H9 (cell line): ENCODE results near the gene C6orf52. TPM values are rescaled to one million over a fixed set of nuclear protein-coding genes. Genes with fewer than 3 reads are reported as not detected.

Source experiments
- DNase-seq: peaks from one replicate; pipeline ENCODE4 v3.0.0-alpha.2; 2017
- H2AFZ ChIP-seq: one replicate; pipeline ENCODE4 v1.6.1; 2013; ENCODE audit warnings: mild to moderate bottlenecking, low read length, control low read depth, moderate library complexity
- H2AK5ac ChIP-seq: 2 replicates; pipeline ENCODE4 v1.6.1; 2013; ENCODE audit warnings: low read length, control low read depth, mixed read lengths; ENCODE audit not compliant: insufficient read length
- H2BK120ac ChIP-seq: one replicate; pipeline ENCODE4 v1.6.1; 2013; ENCODE audit warnings: low read depth, mild to moderate bottlenecking, low read length, control low read depth, inconsistent platforms; ENCODE audit not compliant: poor library complexity, severe bottlenecking
- H2BK12ac ChIP-seq: 2 replicates; pipeline ENCODE4 v1.6.1; 2013; ENCODE audit warnings: low read length, control low read depth, mixed read lengths, low read depth; ENCODE audit not compliant: insufficient read length
- H2BK15ac ChIP-seq: 2 replicates; pipeline ENCODE4 v1.6.1; 2013; ENCODE audit warnings: low read depth, low read length, control low read depth
- H2BK20ac ChIP-seq: one replicate; pipeline ENCODE4 v1.6.1; 2013; ENCODE audit warnings: low read depth, mild to moderate bottlenecking, low read length, control low read depth, inconsistent platforms; ENCODE audit not compliant: poor library complexity, severe bottlenecking
- H2BK5ac ChIP-seq: 2 replicates; pipeline ENCODE4 v1.6.1; 2013; ENCODE audit warnings: low read length, control low read depth, mixed read lengths; ENCODE audit not compliant: insufficient read length
- H3K14ac ChIP-seq: 2 replicates; pipeline ENCODE4 v1.6.1; 2013; ENCODE audit warnings: low read length, control low read depth; ENCODE audit not compliant: insufficient read depth
- H3K18ac ChIP-seq: 2 replicates; pipeline ENCODE4 v1.6.1; 2013; ENCODE audit warnings: low read depth, mild to moderate bottlenecking, mixed read lengths, low read length, control low read depth; ENCODE audit not compliant: insufficient read length
- H3K23ac ChIP-seq: 2 replicates; pipeline ENCODE4 v1.6.1; 2013; ENCODE audit warnings: low read length, control low read depth, mixed read lengths, low read depth; ENCODE audit not compliant: insufficient read length
- H3K23me2 ChIP-seq: 2 replicates; pipeline ENCODE4 v1.6.1; 2013; ENCODE audit warnings: low read depth, mild to moderate bottlenecking, mixed read lengths, low read length, control low read depth; ENCODE audit not compliant: insufficient read length, poor library complexity, severe bottlenecking
- H3K27ac ChIP-seq: 2 replicates; pipeline ENCODE4 v1.5.1; 2013; ENCODE audit warnings: low read length, control low read depth, mixed read lengths, low read depth; ENCODE audit not compliant: insufficient read length
- H3K27me3 ChIP-seq: 2 replicates; pipeline ENCODE4 v1.6.1; 2013; ENCODE audit warnings: low read length, control low read depth, inconsistent platforms; ENCODE audit not compliant: insufficient read depth
- H3K4ac ChIP-seq: 2 replicates; pipeline ENCODE4 v1.6.1; 2013; ENCODE audit warnings: low read depth, mild to moderate bottlenecking, control low read depth, inconsistent platforms, low read length, moderate library complexity
- H3K4me1 ChIP-seq: 2 replicates; pipeline ENCODE4 v1.6.1; 2013; ENCODE audit warnings: low read length, control low read depth, inconsistent platforms; ENCODE audit not compliant: insufficient read depth
- H3K4me2 ChIP-seq: 2 replicates; pipeline ENCODE4 v1.6.1; 2013; ENCODE audit warnings: low read length, control low read depth, mixed read lengths; ENCODE audit not compliant: insufficient read length, insufficient read depth
- H3K56ac ChIP-seq: 2 replicates; pipeline ENCODE4 v1.6.1; 2013; ENCODE audit warnings: low read depth, mild to moderate bottlenecking, mixed read lengths, low read length, control low read depth; ENCODE audit not compliant: insufficient read length
- H3K79me1 ChIP-seq: 2 replicates; pipeline ENCODE4 v1.6.1; 2013; ENCODE audit warnings: low read depth, mild to moderate bottlenecking, moderate library complexity, low read length, control low read depth, inconsistent platforms; ENCODE audit not compliant: insufficient read depth, poor library complexity, severe bottlenecking
- H3K79me2 ChIP-seq: 2 replicates; pipeline ENCODE4 v1.6.1; 2013; ENCODE audit warnings: low read length, control low read depth, inconsistent platforms; ENCODE audit not compliant: insufficient read depth
- H3K9ac ChIP-seq: 2 replicates; pipeline ENCODE4 v1.6.1; 2013; ENCODE audit warnings: low read length, control low read depth, mixed read lengths; ENCODE audit not compliant: insufficient read length; ENCODE audit errors: extremely low read depth
- H3K9me3 ChIP-seq: one replicate; pipeline ENCODE4 v1.6.1; 2013; ENCODE audit warnings: low read depth, low read length, inconsistent platforms; ENCODE audit not compliant: control insufficient read depth
- H3T11ph ChIP-seq: one replicate; pipeline ENCODE4 v1.6.1; 2013; ENCODE audit warnings: mild to moderate bottlenecking, low read length, control low read depth, inconsistent platforms
- H4K20me1 ChIP-seq: one replicate; pipeline ENCODE4 v1.6.1; 2013; ENCODE audit not compliant: control insufficient read depth, insufficient read length, insufficient read depth
- H4K5ac ChIP-seq: 2 replicates; pipeline ENCODE4 v1.6.1; 2013; ENCODE audit warnings: low read depth, mild to moderate bottlenecking, mixed read lengths, low read length, control low read depth; ENCODE audit not compliant: insufficient read length
- H4K8ac ChIP-seq: replicated peaks from 2 replicates; pipeline ENCODE4 v1.6.1; 2013; ENCODE audit warnings: low read length, control low read depth, mixed read lengths, low read depth; ENCODE audit not compliant: insufficient read length
- H4K91ac ChIP-seq: 2 replicates; pipeline ENCODE4 v1.6.1; 2013; ENCODE audit warnings: low read depth, mild to moderate bottlenecking, moderate library complexity, mixed read lengths, low read length, control low read depth; ENCODE audit not compliant: insufficient read length
- H3K27ac Mint-ChIP-seq, 3 experiments: 2 replicates in 2 of 3; 3 replicates in 1 of 3; pipeline ENCODE4 v1.8.0; 2020 to 2021; ENCODE audit warnings: mixed read lengths in 3 of 3, mild to moderate bottlenecking in 1 of 3, moderate library complexity in 1 of 3
- H3K27me3 Mint-ChIP-seq: 2 replicates; pipeline ENCODE4 v1.8.0; 2021; ENCODE audit warnings: low read depth, mild to moderate bottlenecking, moderate library complexity, mixed read lengths
- H3K36me3 Mint-ChIP-seq, 3 experiments: 2 replicates in 2 of 3; 3 replicates in 1 of 3; pipeline ENCODE4 v1.8.0; 2020 to 2021; ENCODE audit warnings: low read depth in 3 of 3, mixed read lengths in 3 of 3; ENCODE audit not compliant: insufficient read depth in 1 of 3
- H3K4me1 Mint-ChIP-seq, 2 experiments: 2 replicates each; pipeline ENCODE4 v1.8.0; 2020; ENCODE audit warnings: mixed read lengths in 2 of 2
- H3K4me3 Mint-ChIP-seq, 2 experiments: 2 replicates in 1 of 2; 3 replicates in 1 of 2; pipeline ENCODE4 v1.8.0; 2020 to 2021; ENCODE audit warnings: mild to moderate bottlenecking in 2 of 2, mixed read lengths in 2 of 2, moderate library complexity in 1 of 2
- H3K9me3 Mint-ChIP-seq, 2 experiments: 2 replicates in 1 of 2; 3 replicates in 1 of 2; pipeline ENCODE4 v1.8.0; 2020; ENCODE audit warnings: mild to moderate bottlenecking in 2 of 2, mixed read lengths in 2 of 2, moderate library complexity in 1 of 2
- WGBS: extraction: QIAGEN DNeasy Blood & Tissue Kit; methylation state at CpG from one replicate; pipeline ENCODE4 v1.1.7; 2013; ENCODE audit warnings: missing lambda C conversion rate, low lambda C conversion rate, mixed read lengths; ENCODE audit not compliant: insufficient read length; ENCODE audit errors: extremely low coverage; 5-methylcytosine and 5-hydroxymethylcytosine counted together
- total RNA-seq: library from RNA; stranded (reverse); gene quantifications from 2 replicates; pipeline ENCODE4 v1.2.1, GENCODE V29; 2021
- TF ChIP-seq, protein P1 (sequence below): fragments of 200-600 bp; sonication (generic); conservative IDR thresholded peaks from 3 replicates; pipeline ENCODE4 v1.8.0; 2021; ENCODE audit warnings: antibody characterized with exemption, mild to moderate bottlenecking

C6orf52 gene
- total RNA-seq, 1 experiment from 2014 or later: 1.8 TPM

DNA sequence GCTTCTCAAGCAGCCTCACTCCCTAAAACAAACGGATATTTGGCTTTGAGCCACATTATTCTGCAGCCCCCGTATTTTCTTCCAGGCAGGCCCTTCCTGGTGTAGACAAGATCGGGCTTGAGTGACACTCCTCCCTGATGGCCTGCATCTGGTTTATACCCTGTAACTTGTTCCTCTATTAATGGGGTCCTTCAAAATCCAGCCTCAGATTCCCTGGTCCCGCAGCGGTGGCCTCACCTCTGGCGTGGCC, 28.1 kb upstream of the C6orf52 start:
- Mint-ChIP-seq H3K9me3 (peaks cover 3 to 7% of the 10 kb centered on the region in 2 experiments; a peak in 3 of 5 replicates), H3K4me1 (peaks cover 19 to 23% of the 10 kb centered on the region in 2 experiments), H3K36me3 (peaks cover 10 to 38% (median 37%) of the 10 kb centered on the region in 3 experiments), H3K27ac (peak overlapping the region; percentile 96 to 99 (median 98)), H3K27me3 (no peaks in the 10 kb centered on the region; the same call in 1 of the 2 replicates), H3K4me3 (peak overlapping the region; percentile 90 to 96)
- no peak overlapping the region for H3K4ac ChIP-seq
- H3K23ac ChIP-seq: no peak overlapping the region
- H2AFZ ChIP-seq: no peak overlapping the region
- TF ChIP-seq, protein P1, sequence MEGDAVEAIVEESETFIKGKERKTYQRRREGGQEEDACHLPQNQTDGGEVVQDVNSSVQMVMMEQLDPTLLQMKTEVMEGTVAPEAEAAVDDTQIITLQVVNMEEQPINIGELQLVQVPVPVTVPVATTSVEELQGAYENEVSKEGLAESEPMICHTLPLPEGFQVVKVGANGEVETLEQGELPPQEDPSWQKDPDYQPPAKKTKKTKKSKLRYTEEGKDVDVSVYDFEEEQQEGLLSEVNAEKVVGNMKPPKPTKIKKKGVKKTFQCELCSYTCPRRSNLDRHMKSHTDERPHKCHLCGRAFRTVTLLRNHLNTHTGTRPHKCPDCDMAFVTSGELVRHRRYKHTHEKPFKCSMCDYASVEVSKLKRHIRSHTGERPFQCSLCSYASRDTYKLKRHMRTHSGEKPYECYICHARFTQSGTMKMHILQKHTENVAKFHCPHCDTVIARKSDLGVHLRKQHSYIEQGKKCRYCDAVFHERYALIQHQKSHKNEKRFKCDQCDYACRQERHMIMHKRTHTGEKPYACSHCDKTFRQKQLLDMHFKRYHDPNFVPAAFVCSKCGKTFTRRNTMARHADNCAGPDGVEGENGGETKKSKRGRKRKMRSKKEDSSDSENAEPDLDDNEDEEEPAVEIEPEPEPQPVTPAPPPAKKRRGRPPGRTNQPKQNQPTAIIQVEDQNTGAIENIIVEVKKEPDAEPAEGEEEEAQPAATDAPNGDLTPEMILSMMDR: no peak
- H3K9ac ChIP-seq: peak overlapping the region; percentile 11
- H3K56ac ChIP-seq: no peak overlapping the region
- no peak overlapping the region for H2BK12ac ChIP-seq
- H3K79me2 ChIP-seq: no peaks in the 10 kb centered on the region
- no peaks in the 10 kb centered on the region for H3K27me3 ChIP-seq
- peak overlapping the region; percentile 39 for H3K4me2 ChIP-seq
- H4K8ac ChIP-seq: no peak overlapping the region
- DNase-seq: no peak
- H3K9me3 ChIP-seq: no peaks in the 10 kb centered on the region
- H2BK120ac ChIP-seq: no peak overlapping the region
- no peaks in the 10 kb centered on the region for H4K20me1 ChIP-seq
- H2BK20ac ChIP-seq: no peak overlapping the region
- H3K18ac ChIP-seq: peak overlapping the region; percentile 6
- H3K14ac ChIP-seq: peak overlapping the region; percentile 2; the same call in 1 of the 2 replicates
- no CpG with 5 or more reads among the region's 6 CpGs for WGBS
- no peak overlapping the region for H2AK5ac ChIP-seq
- 0 out of 2 replicates have a peak, but pooled peaks cover 2% of the 10 kb centered on the region for H3K4me1 ChIP-seq
- no peak overlapping the region for H2BK15ac ChIP-seq
- no peak overlapping the region for H3T11ph ChIP-seq
- no peak overlapping the region for H2BK5ac ChIP-seq
- peaks cover 9% of the 10 kb centered on the region for H3K23me2 ChIP-seq
- no peaks in the 10 kb centered on the region for H3K79me1 ChIP-seq
- H4K5ac ChIP-seq: no peak overlapping the region
- H4K91ac ChIP-seq: no peak overlapping the region
- H3K27ac ChIP-seq: peak overlapping the region; percentile 11
